GM04503 (cell line): ENCODE measurements around the gene RAPSN.

Experiments
- DNase-seq: peaks from one replicate; pipeline ENCODE4 v3.0.0-alpha.2; 2012; ENCODE audit warnings: low read depth

Gene RAPSN

DNA sequence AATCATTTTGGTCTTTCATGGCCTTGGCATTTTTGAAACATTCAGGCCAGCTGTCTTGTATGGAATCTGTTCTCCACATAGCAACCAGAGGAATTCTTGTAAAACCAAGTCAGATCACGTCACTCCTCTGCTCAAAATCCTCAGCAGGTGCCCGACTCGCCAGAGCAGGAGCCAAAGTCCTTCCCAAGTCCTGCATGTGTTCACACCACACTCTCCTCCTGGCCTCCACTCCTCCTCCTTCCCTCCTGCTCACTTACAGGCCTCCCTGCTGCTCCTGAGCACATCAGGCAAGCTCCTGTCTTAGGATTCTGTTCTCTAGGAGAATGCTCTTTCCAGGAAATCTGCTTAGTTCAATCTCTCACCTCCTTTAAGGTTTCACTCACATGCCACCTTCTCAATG, 15.8 kb downstream of the RAPSN start:
- no peak for DNase-seq

DNA sequence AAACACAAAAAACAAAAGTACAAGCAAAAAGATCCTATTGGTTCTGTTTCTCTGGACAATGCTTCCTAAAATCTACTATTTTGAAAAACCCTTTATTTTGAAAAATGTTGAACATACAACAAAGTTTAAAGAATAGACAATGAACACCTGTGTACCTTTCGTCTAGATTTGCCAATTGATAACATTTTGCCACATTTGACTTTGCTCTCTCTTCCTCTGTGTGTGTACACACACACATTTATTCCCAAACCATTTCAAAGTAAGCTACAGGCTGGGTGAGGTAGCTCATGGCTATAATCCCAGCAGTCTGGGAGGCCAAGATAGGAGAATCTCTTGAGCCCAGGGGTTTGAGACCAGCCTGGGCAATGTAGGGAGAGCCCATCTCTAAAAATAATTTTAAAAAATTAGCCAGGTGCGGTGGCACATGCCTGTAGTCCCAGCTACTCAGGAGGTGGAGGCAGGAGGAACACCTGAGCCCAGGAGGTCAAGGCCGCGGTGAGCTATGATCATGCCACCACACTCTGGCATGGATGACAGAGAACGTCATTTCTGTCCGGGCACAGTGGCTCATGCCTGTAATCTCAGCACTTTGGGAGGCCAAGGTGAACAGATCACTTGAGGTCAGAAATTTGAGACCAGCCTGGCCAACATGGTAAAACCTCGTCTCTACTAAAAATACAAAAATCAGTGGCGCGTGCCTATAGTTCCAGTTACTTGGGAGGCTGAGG, 17.4 kb downstream of the RAPSN start:
- no peak for DNase-seq

DNA sequence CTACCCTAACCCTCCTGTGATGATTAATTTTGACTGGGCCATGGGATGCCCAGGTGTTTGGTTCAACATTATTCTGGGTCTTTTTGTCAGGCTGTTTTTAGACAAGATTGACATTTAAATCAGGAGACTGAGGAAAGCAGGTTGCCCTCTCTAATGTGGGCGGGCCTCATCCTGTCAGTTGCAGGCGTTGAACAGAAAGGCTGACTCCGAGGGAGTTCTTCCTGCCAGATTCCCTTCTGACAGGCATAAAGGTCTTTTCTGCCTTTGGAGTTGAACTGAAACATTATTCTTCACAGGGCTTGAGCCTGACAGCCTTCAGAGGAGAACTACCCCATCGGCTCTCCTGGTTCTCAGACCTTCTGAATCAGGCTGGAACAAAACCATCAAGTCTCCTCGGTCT, 18.4 kb downstream of the RAPSN start:
- DNase-seq, result no peak

DNA sequence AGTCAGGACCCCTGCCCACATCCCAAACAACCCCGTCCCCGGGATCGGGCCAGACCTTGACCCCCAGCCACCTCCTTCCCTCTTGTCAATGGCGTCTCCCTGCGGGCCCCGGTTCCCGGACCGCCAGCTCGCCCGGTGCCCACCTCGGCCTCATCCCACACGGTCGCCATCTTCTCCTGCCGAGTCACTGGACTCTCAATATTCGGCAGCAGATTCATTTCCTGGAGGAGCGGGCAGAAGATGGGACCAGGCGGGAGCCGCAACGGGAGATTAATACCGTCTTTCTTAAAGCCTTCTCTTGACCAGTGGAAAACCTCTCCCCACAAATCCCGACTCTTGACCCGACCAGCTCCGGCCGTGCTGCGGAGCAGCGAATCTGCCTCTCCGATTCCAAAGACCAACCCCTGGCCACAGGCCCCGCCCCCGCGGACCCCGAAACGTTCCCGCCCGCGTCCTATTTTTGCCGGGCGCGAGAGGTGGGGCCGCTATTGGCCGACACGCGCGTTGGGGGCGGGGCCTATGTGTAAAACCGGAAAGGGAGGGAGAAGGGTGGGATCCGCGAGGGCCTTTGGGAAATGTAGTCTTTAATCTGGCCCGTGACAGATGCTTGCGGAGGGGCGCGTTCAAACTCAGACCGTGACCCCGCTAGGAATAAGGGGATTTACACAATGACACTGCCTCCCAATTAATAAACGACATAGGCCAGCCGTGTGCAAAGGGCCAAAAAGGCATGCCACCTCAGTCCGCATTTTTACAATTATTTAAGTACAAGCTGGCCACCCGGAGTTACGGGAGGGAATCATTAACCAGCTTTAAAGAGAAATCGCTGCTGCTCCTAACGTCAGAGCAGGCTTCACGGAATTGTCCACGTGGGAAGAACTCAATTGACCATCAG, 22.6 kb downstream of the RAPSN start, which contains the start of gene PSMC3:
TSS of gene PSMC3 (minus strand) at position 378 of the 895 bp plus-strand sequence. CDS start at position 218, 160 bp downstream.
- DNase-seq, result peak; percentile 68

DNA sequence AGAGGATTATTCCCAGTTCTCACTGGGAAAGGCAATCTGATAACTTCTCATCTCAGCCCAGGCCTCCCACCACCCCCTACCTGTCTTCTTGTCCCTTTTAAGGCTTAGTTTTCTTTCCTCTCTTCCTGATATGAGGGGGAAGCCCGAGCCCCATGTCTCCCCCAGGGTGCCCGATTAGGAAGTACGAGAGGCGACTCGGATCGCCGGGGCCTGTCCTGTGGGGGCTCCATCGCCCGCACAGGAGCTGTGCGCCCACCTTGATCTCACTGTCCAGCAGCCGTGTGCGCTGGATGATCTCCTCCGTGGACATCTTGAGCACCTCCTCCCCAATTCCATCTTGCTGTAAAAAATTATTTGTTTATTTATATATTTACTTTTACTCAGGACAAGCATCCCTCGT, 23.3 kb downstream of the RAPSN start:
- no peak for DNase-seq

DNA sequence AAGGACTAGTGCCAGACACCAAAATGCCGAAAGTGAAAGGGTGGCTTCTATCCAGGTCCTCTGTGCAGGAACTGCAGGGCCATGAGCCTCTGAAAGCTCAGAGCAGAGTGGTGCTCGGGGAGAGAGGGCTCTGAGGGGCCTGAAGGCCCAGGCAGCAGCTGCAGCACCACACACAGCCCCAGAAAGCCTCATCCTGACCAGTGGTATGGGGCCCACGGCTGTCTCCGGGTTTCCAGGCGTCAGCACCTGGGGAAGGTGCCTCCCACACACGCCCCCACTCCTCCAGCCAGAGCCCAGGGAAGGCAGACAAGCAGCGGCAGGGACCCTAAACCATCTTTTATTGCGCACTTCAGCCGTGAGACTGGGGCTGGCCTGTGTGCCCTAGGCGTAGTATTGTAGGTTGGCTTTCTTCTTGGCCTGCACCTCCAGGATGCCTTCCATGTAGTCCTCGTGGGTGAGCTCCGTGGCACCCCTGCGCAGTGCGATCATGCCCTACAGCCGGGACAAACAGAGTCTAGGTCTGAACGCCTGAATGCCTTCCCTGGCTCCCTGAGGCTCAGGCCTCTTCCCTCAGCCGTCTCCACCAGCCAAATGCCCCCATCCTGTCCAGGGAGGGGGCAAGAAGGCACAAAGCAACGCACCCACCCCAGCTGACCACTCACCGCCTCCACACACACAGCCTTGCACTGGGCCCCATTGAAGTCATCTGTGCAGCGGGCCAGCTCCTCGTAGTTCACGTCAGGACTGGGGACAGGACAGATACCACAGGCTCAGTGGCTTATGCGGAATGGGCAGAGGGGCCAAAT, 30.3 kb downstream of the RAPSN start:
- DNase-seq, result no peak

DNA sequence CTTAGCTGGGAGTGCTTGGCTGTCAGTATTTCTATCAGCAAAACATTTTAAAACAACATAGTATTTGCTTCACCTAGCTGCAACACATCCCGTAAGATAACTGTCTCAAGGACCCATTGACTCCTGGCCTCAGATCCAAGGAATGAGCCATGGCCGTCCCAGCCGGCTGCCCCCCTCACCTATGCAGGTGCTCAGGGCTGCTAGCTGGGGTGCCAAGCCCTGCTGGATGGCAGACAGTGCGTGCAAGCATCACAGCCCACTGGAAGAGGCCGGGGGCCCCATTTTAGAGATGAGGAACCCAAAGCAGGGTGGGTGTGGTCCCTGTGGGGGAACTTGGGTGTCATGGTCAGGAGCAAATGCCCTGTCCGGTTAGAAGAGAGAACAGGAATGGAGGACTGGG, 31.2 kb downstream of the RAPSN start:
- DNase-seq, result no peak

DNA sequence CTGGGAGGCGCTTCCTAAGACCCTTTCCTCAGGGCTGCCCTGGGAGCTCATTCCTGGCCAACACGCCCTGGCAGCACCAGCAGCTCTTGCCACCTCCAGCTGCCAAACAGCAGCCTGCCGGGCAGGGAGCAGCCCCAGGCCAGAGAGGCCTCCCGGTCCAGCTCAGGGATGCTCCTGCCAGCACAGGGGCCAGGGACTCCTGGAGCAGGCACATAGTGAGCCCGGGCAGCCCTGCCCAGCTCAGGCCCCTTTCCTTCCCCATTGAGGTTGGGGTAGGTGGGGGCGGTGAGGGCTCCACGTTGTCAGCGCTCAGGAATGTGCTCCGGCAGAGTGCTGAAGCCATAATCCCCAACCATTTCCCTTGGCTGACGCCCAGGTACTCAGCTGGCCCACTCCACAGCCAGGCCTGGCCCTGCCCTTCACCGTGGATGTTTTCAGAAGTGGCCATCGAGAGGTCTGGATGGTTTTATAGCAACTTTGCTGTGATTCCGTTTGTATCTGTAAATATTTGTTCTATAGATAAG, 32.9 kb downstream of the RAPSN start:
- peak; percentile 86 for DNase-seq

DNA sequence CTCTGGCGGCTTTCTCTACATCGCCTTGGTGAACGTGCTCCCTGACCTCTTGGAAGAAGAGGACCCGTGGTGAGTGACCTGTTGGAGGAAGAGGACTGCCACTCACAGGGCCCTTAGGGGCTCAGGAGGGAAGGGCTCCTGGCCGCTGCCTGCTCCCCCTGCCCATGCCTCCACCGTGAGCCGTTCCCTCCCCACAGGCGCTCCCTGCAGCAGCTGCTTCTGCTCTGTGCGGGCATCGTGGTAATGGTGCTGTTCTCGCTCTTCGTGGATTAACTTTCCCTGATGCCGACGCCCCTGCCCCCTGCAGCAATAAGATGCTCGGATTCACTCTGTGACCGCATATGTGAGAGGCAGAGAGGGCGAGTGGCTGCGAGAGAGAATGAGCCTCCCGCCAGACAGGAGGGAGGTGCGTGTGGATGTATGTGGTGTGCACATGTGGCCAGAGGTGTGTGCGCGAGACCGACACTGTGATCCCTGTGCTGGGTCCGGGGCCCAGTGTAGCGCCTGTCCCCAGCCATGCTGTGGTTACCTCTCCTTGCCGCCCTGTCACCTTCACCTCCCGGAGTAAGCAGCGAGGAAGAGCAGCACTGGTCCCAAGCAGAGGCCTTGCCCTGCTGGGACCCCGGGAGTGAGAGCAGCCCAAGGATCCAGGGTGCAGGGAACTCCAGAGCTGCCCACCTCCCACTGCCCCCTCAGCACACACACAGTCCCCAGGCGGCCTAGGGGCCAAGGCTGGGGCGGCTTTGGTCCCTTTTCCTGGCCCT, 33.7 kb downstream of the RAPSN start:
- no peak for DNase-seq

DNA sequence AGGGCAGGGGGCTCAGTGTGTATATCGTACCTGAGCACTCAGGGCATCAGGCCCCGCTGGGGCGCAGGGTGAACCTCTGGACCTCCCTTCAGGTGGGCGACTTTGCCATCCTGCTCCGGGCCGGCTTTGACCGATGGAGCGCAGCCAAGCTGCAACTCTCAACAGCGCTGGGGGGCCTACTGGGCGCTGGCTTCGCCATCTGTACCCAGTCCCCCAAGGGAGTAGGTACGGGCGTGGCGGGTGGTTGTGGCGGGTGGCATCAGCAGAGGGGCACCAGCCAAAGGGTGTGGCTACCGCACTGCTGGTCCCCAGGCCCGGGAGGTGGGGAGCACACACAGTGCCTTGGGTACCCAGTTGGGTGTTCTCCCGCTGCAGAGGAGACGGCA, 34.3 kb downstream of the RAPSN start:
- DNase-seq, result no peak

DNA sequence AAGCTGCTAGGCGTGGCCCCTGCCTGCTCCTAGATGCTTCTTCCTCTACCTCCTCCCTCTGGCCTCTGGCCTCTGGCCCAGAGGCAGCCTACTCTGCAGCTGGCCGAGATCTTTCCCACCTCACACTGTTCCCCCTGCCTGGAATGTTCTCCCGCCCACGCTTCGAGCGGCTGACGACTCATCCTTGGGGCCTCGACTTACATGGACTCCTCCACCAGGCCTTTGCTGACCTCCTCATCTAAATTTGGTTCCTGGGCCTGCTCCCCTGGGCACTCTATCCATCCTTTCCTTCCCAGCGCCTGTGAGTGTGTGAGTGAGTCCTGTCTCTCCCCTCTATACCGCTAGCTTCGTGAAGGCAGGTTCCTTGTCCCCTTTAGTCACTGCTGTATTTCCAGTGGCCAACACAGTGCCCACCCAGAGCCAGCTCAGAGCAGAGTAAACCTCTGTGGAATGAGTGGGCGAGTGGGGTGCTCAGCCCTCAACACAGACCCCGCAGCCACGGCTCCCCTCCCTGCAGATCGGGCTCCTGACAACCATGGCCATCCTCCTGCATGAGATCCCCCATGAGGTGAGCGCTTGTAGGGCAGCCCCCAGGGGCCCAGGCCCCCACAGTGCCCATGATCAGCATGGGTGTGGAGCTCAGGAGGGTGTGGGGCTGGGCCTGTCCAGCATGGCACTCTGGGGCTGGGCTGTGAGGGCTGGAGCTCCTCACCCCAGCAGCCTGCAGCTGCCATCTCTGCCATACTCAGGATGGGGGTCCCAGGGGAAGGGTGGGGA, 34.8 kb downstream of the RAPSN start:
- no peak for DNase-seq

DNA sequence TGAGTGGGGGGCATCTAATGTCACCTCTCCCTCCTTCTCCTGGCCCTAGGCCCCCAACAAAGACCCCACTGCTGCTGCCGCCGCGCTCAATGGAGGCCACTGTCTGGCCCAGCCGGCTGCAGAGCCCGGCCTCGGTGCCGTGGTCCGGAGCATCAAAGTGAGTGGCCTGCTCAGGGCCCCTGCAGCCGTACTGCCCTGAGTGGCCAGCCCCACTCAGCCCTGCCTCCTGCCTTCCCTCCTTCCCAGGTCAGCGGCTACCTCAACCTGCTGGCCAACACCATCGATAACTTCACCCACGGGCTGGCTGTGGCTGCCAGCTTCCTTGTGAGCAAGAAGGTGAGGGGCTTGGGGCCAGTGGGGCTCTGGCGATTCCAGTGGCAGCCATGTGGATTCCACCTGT, 35.6 kb downstream of the RAPSN start:
- DNase-seq, result no peak

DNA sequence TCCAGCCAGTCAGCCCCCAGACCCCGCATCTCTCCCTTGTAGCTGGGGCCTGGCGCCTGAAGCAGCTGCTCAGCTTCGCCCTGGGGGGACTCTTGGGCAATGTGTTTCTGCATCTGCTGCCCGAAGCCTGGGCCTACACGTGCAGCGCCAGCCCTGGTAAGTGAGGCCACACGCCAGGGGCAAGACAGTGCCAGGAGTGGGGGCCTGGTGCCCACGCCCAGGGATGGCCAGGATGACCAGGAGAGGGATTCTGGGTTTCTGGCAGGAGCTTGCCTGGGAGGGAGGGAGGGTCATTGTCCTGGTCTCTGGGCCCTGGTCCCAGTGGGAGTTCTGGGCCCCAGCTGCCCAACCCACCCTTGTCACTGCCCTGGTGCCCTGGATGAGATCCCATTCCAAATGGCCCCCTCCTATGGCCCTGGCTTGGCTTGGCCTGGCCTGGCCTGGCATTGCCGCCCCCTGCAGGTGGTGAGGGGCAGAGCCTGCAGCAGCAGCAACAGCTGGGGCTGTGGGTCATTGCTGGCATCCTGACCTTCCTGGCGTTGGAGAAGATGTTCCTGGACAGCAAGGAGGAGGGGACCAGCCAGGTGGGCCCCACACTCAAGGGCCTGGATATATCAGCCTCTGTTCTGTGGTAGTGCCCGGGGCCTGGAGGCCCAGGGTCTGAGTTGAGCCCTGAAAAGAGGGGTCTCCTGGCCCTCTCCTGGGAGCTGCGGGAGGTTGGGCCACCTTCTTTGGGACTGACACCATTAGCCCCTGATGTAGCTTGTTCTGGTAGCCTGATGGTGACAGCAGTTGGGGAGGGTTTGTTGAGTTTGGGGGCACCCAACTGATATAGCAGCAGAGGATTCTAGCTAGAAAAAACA, 36.8 kb downstream of the RAPSN start:
- no peak for DNase-seq

DNA sequence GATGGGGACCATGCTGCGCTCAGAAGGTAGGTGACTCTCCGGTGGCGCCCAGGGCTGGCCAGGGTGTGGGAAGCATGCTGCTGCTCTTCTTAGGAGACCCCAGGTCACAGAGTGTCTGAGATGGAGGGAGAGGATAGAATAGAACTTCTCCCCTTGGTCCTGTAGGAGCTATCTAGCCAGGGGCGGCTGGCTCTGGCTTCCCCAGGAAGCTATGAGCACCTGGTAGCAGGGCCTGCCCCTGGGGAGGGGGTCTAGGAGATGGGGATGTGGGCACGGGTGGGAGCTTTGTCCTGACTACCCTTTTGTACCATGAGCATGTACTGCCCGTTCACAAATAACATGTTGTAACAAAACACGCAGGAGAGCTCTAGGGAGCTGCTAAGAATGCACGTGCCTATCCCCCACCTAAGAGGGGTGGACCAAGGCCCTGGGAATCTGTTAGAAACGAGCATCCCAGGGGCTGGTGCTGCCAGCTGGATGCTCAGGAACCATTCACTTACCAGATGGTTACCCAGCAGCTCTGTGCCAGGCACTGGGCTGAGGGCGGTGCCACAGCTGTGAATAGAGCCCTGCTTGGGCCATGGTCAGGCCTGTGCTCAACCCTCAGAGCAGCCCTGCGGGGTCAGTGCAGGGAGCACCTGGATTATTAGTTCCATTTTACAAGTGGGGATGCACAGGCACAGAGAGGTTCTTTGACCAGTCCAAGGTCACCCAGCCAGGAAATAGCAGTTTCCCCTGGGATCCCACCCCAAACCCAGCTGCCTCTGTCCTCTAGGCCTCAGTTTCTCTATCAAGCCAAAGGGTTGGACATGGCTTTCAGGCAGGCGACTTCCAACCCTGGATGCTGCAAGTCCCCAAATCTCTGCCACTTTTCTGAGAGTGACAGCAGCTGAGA, 38.3 kb downstream of the RAPSN start:
- DNase-seq, result no peak

DNA sequence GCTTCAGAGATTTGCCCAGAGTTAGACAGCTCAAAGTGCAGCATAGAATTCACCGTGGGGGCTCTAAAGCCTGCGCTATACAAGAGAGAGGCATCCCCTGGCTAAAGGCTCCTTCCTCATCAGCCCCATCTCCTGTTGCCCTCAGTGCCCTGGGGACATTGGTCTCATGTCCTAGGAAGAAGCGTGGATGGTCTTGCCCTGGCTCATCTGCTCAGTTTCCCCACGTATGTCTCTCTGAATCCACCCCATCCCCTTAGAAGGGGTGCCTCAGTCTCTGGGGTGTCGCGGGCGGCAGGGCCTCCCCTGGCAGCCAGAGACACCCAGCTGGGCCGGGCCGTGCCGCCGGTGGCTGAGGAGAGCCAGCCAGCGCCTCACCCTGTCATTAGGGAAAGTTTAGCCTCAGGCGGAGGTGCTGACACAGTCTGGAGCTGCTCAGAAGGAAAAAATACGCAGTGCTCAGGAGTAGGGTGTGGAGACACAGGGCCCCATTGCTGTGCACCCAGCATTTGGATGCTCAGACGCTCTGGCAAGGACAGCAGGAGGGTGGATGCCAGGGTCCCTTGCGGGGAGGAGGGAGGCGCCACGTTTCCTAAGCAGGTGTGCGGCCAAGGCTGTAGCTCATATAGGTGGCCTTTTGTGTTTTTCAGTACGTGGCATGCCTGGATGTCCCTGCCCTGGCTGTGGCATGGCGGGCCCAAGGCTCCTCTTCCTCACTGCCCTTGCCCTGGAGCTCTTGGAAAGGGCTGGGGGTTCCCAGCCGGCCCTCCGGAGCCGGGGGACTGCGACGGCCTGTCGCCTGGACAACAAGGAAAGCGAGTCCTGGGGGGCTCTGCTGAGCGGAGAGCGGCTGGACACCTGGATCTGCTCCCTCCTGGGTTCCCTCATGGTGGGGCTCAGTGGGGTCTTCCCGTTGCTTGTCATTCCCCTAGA, 39.2 kb downstream of the RAPSN start:
- no peak for DNase-seq

DNA sequence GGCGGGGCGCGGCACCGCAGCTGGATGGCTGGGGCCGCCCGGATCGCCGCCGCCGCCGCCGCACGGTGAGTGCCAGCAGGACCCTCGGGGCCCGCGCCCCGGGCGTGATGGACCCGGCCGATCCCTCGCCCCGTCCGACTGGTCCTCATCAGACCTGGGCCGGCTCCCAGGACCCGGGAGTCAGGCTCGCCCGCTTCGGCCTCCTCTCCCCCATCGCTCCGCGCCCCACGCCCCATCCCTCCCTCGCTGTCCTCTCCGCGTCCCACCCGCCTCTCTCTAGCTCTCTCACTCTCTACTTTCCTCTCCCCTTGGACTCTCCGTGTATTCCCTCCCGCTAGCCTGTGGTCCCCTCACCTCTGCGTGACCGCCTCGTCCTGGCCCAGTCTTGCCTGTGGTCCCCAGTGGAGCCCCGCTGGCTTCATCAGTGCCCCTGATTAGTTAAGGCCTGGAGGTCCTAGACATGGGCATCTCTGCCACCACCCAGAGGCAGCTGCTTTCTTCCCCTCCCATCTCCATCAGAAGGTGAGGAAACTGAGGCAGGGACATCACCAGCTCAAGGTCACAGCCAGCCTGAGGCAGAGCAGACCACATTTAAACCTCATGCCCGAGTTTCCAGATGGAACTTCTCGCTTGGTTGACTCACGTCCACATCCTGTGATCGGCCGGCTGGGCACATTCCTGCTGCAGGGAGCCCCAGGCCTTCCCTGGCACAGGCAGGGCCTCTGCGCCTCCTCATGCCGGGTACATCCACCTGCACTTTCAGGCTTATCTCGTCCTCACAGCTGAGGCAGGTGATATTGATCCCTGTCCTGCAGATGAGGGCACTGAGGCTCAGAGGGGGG, 40.1 kb downstream of the RAPSN start:
- peak; percentile 56 for DNase-seq
